ENCODE results near the gene UCKL1.
"Not testable (repeated sequence)": the region's sequence is repeated elsewhere in the genome, so short reads cannot be mapped to it uniquely, and the experiment has no call there.

The UCKL1 gene

DNA sequence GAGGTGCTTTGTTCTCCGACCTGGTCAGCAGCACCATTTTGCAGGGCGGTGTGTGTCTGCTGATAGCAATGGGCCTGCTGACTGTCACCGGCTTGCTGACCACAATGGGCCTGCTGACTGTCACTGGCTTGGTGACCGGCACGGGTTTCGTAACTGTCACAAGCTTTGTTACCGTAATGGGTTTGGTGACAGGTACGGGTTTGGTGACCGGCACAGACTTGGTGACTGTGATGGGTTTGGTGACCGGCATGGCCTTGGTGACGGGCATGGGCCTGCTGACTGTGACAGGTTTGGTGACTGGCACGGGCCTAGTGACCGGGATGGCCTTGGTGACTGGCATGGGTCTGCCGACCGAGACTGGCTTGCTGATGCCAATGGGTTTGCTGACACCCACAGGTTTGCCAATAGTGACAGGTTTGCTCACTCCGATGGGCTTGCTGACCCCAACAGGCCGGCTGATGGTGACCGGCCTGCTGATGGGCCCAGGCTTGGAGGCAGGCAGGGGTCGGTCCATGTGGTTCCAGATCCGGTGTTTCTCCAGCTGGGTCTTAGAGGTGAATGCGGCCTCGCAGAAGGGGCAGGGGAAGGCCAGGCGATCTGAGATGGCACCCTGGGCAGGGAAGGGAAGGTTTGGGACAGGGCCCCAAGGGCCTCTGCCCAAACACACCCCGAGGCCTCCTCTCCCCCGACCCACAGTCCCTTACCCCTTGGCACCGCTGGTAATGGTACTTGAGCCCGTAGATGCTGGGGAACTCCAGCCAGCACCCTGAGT, 10.1 kb upstream of the UCKL1 start:
- Mint-ChIP-seq H3K9me3 (no peaks in the 10 kb centered on the region), H3K36me3 (peaks cover 2% of the 10 kb centered on the region), H3K4me3 (no peak overlapping the region), H3K27ac (no peak overlapping the region), H3K4me1 (peaks cover 13% of the 10 kb centered on the region), H3K27me3 (no peaks in the 10 kb centered on the region)

DNA sequence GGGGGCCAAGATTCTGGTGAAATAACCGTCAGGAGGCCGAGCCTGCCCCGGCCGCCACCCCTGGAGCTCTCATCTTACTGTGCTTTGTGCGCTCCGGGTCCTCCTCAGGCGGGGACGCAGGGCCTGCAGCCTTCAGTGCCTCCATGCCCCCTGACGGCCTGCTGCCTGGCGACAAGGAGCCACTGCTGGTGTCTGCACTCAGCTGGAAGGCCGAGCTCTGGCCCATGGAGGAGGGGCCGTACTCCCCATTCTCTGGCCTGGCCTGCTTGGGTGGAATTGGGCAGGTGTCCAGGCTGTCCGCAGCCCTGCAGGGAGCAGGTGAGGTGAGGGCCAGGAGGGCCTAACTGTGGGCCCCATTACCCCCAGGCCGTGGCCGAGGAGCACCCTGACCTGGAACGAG, 8.2 kb upstream of the UCKL1 start:
- Mint-ChIP-seq H3K4me3 (no peak overlapping the region), H3K4me1 (peaks cover 10% of the 10 kb centered on the region), H3K9me3 (no peaks in the 10 kb centered on the region), H3K27ac (no peak overlapping the region), H3K36me3 (peaks cover 2% of the 10 kb centered on the region), H3K27me3 (no peaks in the 10 kb centered on the region)

DNA sequence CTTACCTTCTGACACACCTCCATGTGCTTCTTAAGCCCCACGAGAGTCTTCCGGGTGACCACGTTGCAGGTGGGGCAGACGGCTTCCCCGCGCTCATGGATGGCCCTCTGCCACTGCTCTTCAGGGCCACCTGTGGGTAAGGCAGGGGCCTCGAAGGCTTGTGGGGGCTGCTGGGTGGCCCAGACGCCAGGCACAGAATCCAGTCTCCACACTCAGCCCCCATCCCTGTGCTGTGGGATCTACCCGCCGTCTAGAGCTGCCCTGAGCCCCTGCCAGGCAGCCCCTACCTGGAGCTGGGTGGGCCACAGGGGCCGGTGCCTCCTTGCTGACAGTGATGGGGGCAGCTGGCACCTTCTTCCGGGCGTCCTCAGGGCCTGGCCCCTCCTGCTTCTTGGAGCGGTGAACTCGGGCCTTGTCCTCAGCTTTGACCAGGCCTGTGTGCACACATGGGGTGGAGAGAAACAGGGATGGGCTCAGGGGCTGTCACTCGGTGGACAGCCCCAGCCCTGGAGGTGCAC, 7.6 kb upstream of the UCKL1 start:
- Mint-ChIP-seq H3K4me3 (no peak overlapping the region), H3K27ac (no peak overlapping the region), H3K9me3 (no peaks in the 10 kb centered on the region), H3K36me3 (peaks cover 2% of the 10 kb centered on the region), H3K4me1 (peaks cover 8% of the 10 kb centered on the region), H3K27me3 (no peaks in the 10 kb centered on the region)

DNA sequence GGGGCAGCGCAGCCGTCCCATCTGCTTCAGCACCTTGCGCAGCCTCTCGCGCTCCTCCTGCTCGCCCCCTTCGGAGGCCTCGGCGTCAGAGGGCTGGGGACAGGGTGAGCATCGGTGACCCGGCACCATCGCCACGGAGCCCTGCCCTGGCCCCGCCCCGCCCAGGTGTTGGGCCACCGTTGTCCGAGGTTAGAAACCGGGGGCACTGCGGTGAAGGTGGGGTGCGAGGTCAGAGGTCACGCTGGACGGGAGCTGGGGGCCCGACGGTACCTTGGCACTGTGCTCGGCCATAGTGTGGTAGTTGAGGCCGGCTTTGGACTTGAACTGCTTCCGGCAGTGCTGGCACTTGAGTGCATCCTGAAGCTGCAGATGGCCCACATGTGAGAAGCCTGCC, 7.1 kb upstream of the UCKL1 start:
- no peaks in the 10 kb centered on the region for H3K9me3 Mint-ChIP-seq
- H3K27me3 Mint-ChIP-seq, result no peaks in the 10 kb centered on the region
- no peak overlapping the region for H3K4me3 Mint-ChIP-seq
- peaks cover 3% of the 10 kb centered on the region for H3K4me1 Mint-ChIP-seq
- peaks cover 2% of the 10 kb centered on the region for H3K36me3 Mint-ChIP-seq
- H3K27ac Mint-ChIP-seq, result no peak overlapping the region

- H3K9me3 Mint-ChIP-seq, result no peaks in the 10 kb centered on the region
- no peak overlapping the region for H3K27ac Mint-ChIP-seq
- no peaks in the 10 kb centered on the region for H3K27me3 Mint-ChIP-seq
- H3K4me3 Mint-ChIP-seq, result no peak overlapping the region
- peaks cover 4% of the 10 kb centered on the region for H3K4me1 Mint-ChIP-seq
- peaks cover 2% of the 10 kb centered on the region for H3K36me3 Mint-ChIP-seq
Measured at GRCh38 chr20:63962426-63963347, 6.5 kb upstream of the UCKL1 start.

GRCh38 chr20:63961664-63962425, 5.6 kb upstream of the UCKL1 start:
- peaks cover 10% of the 10 kb centered on the region for H3K4me1 Mint-ChIP-seq
- H3K27me3 Mint-ChIP-seq, result no peaks in the 10 kb centered on the region
- H3K27ac Mint-ChIP-seq, result no peak overlapping the region
- H3K9me3 Mint-ChIP-seq, result no peaks in the 10 kb centered on the region
- H3K4me3 Mint-ChIP-seq, result no peak overlapping the region
- peaks cover 2% of the 10 kb centered on the region for H3K36me3 Mint-ChIP-seq

DNA sequence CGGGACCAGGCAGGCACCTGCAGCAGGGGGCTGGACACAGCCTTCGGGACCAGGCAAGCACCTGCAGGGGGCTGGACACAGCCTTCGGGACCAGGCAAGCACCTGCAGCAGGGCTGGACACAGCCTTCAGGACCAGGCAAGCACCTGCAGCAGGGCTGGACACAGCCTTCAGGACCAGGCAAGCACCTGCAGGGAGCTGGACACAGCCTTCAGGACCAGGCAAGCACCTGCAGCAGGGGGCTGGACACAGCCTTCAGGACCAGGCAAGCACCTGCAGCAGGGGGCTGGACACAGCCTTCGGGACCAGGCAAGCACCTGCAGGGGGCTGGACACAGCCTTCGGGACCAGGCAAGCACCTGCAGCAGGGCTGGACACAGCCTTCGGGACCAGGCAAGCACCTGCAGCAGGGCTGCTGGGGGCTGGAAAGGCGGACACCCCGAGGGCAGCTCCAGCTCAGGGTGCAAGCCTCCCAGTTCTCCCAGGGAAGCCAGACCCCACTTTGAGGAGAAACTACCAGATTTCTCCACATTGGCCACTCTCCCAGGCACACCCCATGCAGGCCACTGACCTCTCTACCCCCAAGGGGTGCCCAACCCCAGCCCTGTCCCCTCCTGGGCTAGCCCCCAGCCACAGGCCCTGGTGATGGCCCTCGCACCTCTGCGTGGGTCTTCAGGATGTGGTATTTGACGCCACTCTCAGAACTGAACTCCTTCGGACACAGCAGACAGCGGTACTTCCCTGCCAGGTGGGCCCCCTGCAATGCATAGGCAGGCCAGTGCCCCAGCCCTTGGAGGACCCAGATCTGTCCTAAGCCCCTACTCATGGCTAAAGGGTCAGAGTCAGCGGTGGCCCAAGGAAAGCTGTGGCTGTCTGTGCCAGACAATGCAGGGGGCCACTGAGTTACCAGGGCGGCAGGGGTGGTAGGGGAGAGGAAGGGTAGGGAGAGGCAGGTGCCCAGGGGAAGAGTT, 4.7 kb upstream of the UCKL1 start:
- not testable (repeated sequence) for H3K36me3 Mint-ChIP-seq, H3K27ac Mint-ChIP-seq, H3K27me3 Mint-ChIP-seq, H3K9me3 Mint-ChIP-seq, H3K4me3 Mint-ChIP-seq
- peaks cover 10% of the 10 kb centered on the region for H3K4me1 Mint-ChIP-seq

DNA sequence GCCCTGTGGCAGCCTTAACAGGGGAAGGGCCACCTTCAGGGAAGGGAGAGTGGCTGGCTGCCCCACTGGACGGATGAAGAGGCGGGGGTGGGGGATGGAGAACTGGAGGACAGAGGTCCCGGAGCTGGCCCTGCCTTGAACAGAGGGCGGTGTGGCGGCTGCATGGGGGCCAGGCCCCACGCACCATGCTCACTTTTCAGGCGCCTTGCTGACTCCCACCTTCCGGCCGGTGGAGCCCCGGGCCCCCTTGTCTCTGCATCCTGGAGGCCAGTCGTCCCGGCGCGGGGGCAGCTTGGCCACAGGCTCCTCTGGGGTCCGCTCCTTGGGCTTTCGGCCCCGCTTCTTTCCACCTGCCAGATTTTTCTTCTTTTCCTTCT, 3.5 kb upstream of the UCKL1 start:
- peaks cover 2% of the 10 kb centered on the region for H3K36me3 Mint-ChIP-seq
- H3K4me1 Mint-ChIP-seq, result peaks cover 15% of the 10 kb centered on the region

DNA sequence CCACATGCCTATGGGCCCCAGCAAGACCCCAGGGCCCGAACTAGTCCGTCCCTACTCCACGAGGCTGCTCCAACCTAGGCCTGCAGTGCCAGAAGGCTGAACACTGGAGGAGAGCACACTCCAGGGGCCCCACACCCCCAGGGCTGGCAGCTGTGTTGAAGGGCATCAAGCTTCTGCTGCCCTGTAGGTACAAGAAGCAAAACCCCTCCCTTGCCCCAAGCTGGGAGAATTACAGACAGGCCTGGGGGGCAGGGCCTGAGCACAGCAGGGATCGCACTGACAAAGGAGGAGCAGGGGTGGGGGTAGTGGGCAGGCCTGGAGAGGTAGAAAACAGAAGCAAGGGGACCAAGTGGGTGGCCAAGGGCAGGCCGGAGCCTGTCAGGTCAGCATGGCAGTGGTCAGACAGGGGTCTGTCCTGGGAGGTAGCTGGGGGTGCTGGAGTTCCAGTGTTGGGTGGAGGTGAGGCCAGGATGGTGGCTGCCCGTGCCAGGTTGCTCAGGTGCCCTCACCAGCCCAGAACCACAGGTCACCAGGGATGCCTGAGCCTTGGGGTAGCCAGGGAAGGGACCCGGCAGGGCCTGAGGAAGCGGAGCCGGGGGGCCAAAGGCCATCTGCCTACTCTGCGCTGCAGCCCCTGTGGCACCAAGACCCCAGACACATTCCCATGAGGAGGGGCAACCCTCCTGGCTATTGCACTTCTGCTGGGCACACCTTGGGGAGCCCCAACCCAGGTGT, 2.9 kb upstream of the UCKL1 start:
- Mint-ChIP-seq H3K27me3 (no peaks in the 10 kb centered on the region), H3K36me3 (peaks cover 2% of the 10 kb centered on the region), H3K9me3 (no peaks in the 10 kb centered on the region), H3K4me1 (peaks cover 20% of the 10 kb centered on the region), H3K4me3 (no peak overlapping the region), H3K27ac (no peak overlapping the region)

More for the DNA sequence above, 3.5 kb upstream of the UCKL1 start:
- H3K4me3 Mint-ChIP-seq, result no peak overlapping the region
- H3K27me3 Mint-ChIP-seq, result no peaks in the 10 kb centered on the region
- no peaks in the 10 kb centered on the region for H3K9me3 Mint-ChIP-seq
- H3K27ac Mint-ChIP-seq, result no peak overlapping the region

DNA sequence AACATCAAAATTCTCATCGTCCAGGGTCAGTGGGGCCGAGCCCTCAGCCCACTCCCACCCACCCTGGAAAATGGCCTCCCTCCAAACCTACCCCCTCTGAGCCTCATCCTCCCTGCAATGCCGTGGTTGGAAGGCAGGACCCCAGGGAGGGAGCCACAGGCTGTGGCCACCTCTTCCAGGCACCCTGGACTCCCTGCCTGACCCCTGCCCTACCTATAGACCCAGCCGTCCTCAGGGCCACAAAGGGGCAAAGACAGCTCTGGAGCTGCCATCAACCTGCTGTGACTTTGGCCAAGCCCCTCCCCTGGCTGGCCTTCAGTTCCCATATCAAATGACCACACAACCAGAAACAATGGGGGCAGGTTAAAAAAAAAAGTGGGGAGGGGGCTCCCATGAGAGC, 2.3 kb upstream of the UCKL1 start:
- peaks cover 27% of the 10 kb centered on the region for H3K4me1 Mint-ChIP-seq
- no peak overlapping the region for H3K4me3 Mint-ChIP-seq
- peaks cover 2% of the 10 kb centered on the region for H3K36me3 Mint-ChIP-seq
- H3K27me3 Mint-ChIP-seq, result no peaks in the 10 kb centered on the region
- H3K9me3 Mint-ChIP-seq, result no peaks in the 10 kb centered on the region
- no peak overlapping the region for H3K27ac Mint-ChIP-seq

DNA sequence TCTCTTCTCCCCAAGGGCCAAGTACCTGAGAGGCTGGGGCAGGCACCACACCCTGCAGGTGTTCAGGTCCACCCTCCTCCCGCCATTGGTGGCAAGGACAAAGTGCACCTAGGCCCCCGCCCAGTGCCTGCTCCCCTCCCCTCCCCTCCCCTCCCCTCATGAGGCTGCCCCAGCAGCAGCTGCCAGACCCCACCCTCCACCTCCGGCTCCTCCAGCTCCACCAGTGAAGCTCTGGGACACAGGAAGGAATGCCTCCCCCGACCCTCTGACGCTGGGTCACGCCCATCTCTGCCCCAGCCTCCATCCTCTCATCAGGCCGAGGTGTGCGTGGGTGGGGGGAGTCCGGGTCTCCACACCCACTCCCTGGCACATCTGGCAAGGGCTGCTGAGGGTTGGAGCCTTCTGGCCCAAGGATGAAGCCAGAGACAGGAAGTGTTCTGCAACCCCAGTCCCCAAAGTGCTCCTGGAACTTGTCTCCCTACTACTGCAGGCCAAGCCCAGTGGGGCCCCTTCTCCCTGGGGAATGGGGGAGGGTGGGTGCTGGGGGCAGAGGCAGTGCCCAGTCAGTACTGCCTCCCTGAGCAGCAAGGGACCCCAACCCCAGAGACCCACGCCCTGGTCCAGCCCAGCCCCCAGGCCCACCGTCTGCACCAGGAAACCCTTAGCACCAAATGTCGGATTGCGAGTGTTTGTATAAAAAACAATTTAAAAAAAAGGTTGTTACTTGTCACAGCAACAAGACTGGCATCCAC, 1.6 kb upstream of the UCKL1 start:
- Mint-ChIP-seq H3K4me1 (peaks cover 32% of the 10 kb centered on the region), H3K36me3 (peaks cover 1% of the 10 kb centered on the region), H3K9me3 (no peaks in the 10 kb centered on the region), H3K4me3 (peak overlapping the region; percentile 83), H3K27ac (peak overlapping the region; percentile 80), H3K27me3 (no peaks in the 10 kb centered on the region)

- no peaks in the 10 kb centered on the region for H3K9me3 Mint-ChIP-seq
- peaks cover 32% of the 10 kb centered on the region for H3K4me1 Mint-ChIP-seq
- H3K4me3 Mint-ChIP-seq, result peak overlapping the region; percentile 83
- no peaks in the 10 kb centered on the region for H3K36me3 Mint-ChIP-seq
- H3K27me3 Mint-ChIP-seq, result no peaks in the 10 kb centered on the region
- peak overlapping the region; percentile 80 for H3K27ac Mint-ChIP-seq
Measured at GRCh38 chr20:63957004-63957689, 931 bp upstream of the UCKL1 start.

DNA sequence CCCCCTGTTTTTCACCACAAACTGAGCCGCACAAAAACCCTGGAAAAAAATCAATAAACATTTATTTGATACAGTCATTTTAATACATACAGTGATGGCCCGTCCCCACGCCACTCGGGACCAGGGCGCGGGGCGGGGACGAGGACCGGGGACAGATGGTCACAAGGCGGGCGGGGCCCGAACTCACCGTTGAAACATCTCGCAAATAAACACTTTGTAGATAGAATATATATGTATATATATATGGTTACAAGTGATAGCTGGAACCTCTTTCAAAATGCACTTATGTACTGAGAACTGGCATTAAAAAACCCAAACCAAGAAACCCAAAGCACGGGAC, 418 bp upstream of the UCKL1 start:
- Mint-ChIP-seq H3K9me3 (no peaks in the 10 kb centered on the region), H3K4me3 (peak overlapping the region; percentile 86), H3K4me1 (peaks cover 32% of the 10 kb centered on the region), H3K36me3 (no peaks in the 10 kb centered on the region), H3K27me3 (no peaks in the 10 kb centered on the region), H3K27ac (peak overlapping the region; percentile 89)

Data from activated naive CD4-positive, alpha-beta T cell treated with anti-CD3 and anti-CD28 coated beads, Interleukin-2, amount 50 U/mL, for 24 hours (primary cell).